HT-29 (cell line): ENCODE measurements around the gene SFT2D3. TPM values are rescaled to one million over a fixed set of nuclear protein-coding genes. Genes with fewer than 3 reads are reported as not detected.

Experiments used
- DNase-seq: peaks from one replicate; pipeline ENCODE4 v3.0.0-alpha.2; 2015; ENCODE audit warnings: low spot score
- total RNA-seq: library from RNA; depleted of rRNA; stranded (reverse); fragments of >200 nt; shearing (Covaris generic); gene quantifications from 2 replicates; pipeline ENCODE4 v1.2.3, GENCODE V29; 2014; rRNA removed

SFT2D3 gene, protein sequence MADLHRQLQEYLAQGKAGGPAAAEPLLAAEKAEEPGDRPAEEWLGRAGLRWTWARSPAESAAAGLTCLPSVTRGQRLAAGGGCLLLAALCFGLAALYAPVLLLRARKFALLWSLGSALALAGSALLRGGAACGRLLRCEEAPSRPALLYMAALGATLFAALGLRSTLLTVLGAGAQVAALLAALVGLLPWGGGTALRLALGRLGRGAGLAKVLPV
- total RNA-seq = 11.1 and 13.3 TPM in 2 replicates

GRCh38 chr2:127701193-127701650, at the start of gene SFT2D3:
Gene SFT2D3 (plus strand): TSS chr2:127701497. CDS start chr2:127701529, 32 bp downstream.
- peak; percentile 91 for DNase-seq

GRCh38 chr2:127651971-127652550, 49.2 kb upstream of the SFT2D3 start:
- no peak for DNase-seq

DNA sequence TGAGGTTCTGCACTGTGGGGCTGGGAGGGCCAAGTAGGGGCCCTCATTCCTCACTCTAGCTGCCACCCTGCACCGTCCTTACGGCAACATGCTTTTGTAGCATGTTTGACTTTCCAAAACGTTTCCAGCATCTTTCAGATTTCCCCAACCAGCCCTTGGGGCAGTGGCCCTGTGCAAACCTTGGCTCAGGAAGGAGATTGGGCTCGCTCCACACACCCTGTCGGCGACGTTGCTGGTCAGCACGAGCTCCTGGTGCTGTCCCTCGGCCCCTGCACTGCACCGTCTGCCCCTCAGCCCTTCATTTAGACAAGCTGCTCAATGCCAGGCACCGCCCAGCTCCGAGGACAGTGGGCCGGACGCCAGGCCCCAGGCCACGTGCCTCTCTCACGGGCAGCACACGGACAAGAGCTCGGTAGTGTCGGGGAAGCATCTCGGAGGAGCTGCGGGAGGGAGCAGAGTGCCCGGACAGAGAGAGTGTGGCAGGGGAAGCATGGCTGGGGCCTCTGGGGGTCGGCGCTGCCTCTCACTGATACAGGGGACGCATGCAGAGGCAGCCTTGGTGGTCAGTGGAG, 48.4 kb upstream of the SFT2D3 start:
- DNase-seq = no peak

DNA sequence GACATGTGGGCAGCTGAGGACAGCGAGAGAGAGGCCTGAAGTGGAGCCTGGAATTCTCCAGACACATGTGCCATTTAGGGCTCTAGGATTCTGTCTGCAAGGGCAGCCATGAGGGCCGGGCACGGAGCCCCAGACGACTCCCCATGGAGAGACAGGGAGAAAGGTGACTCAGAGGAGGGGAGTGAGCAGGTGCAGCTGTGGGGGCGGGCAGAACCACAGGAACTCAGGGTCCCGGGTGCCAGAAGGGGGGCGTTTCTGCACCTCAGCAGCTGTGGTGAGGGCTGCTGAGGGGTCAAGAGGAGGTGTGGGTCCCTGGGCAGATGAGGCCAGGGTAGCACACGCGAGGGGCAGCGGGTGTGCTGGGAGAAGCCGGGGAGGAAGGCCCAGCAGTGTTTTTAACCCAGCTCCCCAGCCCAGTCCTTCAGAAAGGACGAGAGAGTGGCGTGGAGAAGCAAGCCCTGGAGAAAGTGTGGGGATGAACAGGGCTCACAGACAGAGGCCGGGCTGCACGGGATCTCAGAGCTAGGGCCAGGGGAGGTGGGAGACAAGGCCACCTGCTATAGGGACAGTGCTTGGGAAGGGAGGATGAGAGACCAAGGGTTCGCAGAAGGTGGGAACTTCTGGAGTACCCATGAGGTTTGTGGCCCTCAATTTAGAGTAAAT, 47.7 kb upstream of the SFT2D3 start:
- no peak for DNase-seq

DNA sequence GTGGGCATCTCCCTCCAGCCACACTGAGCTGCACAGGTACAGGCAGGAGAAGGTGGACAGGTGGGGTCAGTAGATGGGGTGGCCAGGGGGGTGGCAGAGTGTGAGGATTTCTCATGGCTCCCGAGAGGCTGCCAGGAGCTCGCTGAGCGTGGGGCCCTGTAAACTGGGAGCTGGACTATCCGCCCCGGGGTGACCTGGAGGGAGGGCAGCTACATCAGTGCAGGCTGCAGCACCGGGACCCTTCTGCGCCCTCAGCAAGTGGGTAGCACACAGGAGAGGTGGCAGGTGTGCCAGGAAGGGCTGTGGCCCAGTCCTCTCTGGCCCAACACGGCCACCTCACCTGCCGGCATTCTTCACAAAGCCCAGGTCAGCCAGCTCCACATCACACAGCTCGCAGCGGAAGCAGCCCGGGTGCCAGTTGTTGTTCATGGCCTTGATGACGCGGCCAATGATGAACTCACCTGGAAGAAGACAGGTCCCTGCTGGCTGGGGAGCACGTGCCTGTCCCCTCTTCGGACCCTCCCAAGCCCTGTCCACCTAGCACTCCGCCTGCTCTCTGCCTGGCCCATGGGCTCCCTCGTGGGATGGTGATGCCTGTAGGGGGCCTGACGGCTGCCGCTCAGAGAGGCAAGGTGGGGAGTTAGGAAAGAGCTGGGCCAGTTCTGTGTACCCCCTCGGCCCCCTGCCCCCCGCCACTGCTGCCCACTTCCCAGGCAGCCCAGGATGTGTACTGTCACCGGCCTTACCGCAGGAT, 47.0 kb upstream of the SFT2D3 start:
- no peak for DNase-seq

- DNase-seq = no peak
Measured at GRCh38 chr2:127654838-127655175, 46.5 kb upstream of the SFT2D3 start.

- DNase-seq = no peak
Measured at GRCh38 chr2:127655209-127656073, 45.9 kb upstream of the SFT2D3 start.

- no peak for DNase-seq
Measured at GRCh38 chr2:127656569-127657231, 44.6 kb upstream of the SFT2D3 start.

- no peak for DNase-seq
Measured at GRCh38 chr2:127657232-127657595, 44.1 kb upstream of the SFT2D3 start.

- DNase-seq = no peak
Measured at GRCh38 chr2:127658146-127658545, 43.2 kb upstream of the SFT2D3 start.

DNA sequence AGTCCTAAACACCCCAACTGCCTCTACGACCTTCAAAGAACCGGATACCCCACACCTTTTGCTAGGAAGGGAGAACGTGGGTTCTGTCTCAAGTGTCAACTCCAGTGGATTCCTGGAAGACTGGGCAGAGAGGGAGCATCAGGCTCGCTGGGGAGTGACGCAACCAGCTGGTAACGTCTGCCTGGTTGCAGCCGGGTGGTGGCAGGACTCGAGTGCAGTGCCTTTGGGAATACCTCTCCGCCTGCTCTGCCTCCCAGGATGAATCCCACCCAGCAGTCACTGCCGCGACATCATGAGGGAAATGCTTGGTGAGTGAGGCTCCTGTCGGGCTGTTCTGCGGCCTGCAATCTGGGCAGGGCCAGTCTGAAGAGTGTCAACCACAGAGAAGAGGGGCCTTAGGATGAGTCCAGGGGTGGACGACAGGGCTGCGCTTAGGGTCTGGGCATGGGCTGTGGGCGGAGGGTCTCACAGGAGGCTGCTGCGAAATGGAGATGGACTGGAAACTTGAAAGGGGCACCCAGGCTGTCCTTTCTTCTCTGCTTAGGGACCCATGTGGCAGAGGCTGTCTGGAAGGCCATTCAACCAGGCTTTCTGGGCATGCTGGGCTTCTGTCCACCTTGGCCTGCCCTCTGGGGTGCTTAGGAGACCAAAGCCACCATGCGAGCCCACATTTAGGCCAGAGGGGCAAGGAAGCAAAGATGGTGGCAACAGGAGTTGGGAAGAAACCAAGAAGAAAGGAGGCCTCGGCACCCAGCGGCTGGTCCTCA, 42.5 kb upstream of the SFT2D3 start:
- DNase-seq = no peak

GRCh38 chr2:127659408-127660290, 41.6 kb upstream of the SFT2D3 start:
- no peak for DNase-seq

GRCh38 chr2:127660291-127660578, 41.1 kb upstream of the SFT2D3 start:
- DNase-seq = no peak

DNA sequence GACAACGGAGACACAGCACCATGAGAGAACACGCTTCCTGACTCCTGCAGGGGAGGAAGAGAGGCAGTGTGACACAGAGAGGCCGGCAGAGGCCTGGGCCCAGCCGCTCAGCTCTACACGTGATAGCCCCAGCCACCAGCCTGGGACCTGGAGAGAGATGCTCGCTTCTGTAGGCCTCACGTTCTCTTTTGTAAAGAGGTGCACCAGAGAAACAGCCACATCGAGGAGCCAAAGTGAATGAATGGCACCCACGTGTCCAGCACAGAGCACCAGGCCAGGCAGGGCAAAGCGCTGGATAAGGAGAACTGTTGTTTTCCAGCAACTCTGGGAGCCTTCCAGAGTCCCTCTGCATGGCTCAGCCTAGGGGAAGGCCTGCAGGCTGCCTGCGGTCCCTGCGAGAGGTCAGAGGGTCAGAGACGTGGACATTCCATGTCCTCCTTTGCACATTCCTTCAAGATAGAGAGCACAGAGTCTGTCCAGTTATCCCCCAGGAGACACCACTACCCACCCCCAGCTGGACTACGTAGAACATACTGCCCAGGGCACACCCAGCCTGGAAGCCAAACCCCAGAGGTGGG, 40.1 kb upstream of the SFT2D3 start:
- no peak for DNase-seq

DNA sequence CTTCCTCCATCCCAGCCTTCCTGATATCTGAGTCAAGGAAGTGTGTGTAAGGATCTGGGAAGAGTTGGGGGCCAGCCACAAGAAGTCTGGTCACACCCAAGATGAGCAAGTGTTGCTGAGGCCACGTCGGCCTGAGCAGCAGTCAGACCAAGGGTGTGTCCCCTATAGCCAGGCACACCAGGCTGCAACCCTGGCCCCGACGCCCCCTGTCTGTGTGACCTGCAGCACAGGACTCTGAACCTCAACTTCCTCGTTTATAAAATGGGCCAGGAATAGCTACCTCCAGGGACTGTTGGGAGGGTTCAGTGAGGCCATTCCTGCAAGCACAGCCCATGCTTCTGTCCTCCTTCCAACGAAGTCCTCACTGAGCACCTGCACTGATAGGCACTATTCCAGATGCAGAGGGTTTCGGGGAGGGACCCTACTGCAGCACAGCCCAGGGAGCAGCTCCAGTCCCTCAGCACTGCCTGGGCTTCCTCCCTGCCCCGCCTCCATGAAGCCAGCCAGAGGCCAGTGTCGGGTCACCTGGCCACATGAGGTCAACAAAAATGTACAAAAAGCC, 39.3 kb upstream of the SFT2D3 start:
- no peak for DNase-seq

DNA sequence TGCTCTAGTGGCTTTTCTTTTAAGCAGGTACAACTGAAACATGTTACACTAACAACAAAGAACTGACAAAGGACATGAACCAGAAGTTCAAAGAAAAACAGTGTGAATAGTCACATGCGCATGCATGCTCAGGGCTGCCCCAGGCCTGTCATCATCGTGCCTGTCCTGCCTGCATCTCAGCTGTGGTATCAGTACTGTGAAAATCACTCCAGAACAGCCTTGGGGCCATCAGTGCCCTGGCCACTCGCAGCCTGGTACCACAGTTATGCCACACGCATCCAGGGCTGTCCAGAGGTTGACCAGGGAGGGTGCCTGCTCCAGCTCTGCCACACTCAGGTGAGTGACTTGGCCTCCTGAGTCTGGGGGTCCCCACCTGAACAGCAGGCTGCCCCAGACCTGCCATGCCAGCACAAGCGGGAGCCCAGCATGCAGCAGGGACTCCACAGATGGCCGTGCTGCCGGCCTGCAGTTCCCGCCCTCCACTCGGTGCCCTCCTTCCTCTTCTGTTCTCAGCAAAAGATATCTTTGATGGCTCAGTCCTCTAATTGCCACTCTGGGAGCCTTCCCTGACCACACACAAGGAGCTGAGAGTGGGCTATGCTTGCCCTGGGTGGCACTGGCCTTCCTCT, 38.2 kb upstream of the SFT2D3 start:
- no peak for DNase-seq

DNA sequence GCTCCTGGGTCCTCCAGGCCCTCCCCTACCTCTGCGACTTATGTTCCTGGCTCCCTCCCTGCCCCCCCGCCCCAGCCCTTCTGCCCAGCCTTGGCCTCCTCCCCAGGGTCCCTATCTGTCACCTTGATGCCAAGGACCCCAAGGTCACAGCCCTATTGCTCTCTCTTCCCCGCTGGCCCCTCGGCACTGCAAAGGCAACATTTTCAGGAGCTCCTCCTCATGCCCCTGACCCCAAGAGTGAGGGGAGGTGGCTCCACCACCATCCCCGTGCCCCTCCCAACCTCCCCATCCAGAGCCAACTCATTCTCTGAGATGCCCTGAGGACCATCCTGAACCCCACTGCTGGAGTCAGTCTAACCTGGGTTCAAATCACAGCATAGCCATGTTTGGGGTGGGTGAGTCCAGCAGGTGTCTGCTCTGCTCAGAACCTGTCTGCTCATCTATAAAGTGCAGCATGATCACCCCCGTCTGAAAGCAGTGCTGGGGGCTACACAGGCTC, 37.7 kb upstream of the SFT2D3 start:
- no peak for DNase-seq
